NCI-H146 treated with DMSO at 0.1 percent for 48 hours (cell line): ENCODE measurements around the gene RUNX2.
"Not testable (repeated sequence)": the region's sequence is repeated elsewhere in the genome, so short reads cannot be mapped to it uniquely, and the experiment has no call there.

Experiments used
- DNase-seq: peaks from one replicate; lab custom pipeline; 2025; ENCODE audit not compliant: unreplicated experiment; lab: John Stamatoyannopoulos, UW

RUNX2 gene

DNA sequence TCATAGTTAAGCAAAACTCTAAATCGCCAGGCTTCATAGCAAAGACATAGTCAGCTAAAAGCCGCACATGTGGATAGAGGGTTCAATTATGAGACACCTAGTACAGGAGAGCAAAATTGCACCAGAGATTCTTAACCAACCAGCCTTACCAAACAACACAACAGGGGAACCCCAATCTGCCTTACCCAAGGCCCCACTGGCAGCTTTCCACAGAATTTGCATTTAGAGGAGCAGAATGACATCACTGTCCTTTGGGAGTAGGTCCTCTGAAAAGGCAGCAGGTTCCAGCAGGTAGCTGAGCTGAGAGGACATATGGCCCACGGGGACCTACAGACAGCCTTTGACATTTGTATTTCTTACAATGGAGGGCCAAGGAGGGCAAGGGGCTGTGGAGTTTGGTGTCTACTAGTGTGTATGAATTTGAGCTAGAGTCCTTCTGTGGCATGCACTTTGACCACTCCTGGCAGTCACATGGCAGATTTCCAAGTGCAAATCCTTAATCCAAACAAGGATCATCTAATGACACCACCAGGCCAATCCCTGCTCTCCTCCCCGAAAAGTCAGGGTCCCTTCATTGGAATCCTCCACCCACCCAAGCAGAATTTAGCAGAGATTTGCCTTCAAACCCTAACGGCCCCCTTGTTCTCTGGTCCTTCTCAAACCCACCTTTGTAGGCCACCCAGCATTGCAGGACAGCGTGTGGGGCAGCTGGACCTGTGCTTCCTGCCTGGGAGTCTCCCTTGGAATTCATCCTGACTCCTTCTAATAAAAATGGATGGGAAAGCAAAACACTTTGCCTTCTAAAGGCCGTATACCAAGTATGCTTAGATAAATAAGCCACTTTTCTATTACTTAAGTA, 220.8 kb downstream of the RUNX2 start:
- no peak for DNase-seq

DNA sequence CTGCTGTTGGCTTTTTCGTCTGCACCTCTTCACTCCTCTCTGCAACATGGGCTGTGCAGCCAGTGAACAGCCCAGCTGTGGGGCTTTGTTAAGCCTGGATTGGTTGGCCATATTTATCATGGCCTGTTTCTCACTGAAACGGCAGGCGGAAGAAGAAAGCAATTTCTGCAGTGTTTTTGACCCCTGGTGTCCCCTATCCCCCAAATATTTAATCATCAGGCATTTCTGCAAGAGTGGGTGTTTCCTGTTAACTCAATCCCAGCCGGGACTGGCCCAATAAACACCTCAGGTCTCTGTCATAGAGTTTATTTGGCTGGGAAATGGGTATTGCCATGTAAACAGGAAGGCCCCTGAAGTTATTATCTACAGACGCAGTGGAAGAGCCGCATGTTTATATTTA, 224.4 kb downstream of the RUNX2 start:
- no peak for DNase-seq

DNA sequence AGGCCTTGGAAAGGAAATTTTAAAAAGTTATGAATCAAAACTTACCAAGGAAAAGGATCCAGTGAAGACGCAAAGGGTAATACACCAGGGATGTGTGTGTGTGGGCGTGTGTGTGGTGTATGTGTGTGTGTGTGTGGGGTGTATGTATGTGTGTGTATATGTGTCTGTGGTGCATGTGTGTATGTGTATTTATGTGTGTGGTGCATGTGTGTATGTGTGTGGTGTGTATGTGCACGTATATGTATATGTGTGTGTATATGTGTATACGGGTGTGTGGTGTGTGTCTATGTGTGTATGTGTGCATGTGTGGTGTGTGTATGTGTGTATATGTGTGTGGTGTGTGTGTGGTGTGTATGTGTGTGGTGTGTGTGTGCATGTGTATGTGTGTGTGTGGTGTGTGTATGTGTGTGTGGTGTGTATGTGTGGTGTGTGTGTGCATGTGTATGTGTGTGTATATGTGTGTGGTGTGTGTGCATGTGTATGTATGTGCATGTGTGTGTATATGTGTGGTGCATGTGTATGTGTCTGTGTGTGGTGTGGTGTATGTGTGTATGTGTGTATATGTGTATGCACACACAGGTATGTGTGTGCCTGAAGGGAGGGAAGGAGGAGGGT, 225.7 kb downstream of the RUNX2 start:
- DNase-seq = no peak

DNA sequence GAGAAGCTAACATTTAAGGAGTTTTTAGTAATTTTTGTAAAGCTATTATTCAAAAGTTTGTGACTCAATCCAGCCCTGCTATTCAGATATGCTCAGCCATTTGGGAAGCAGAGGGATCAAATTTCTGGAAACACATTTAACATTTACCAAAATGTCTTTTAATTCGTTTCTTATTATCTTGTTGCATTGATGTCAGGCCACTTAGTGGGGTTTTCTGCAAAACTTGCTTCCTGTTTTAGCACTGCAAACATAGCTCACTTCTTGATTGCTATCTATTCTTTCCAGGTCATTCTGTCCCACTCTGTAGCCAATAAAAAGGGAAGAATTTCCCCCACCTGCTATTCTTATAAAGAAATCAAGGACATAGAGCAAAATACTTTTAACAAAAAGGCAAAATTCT, 226.5 kb downstream of the RUNX2 start:
- no peak for DNase-seq

DNA sequence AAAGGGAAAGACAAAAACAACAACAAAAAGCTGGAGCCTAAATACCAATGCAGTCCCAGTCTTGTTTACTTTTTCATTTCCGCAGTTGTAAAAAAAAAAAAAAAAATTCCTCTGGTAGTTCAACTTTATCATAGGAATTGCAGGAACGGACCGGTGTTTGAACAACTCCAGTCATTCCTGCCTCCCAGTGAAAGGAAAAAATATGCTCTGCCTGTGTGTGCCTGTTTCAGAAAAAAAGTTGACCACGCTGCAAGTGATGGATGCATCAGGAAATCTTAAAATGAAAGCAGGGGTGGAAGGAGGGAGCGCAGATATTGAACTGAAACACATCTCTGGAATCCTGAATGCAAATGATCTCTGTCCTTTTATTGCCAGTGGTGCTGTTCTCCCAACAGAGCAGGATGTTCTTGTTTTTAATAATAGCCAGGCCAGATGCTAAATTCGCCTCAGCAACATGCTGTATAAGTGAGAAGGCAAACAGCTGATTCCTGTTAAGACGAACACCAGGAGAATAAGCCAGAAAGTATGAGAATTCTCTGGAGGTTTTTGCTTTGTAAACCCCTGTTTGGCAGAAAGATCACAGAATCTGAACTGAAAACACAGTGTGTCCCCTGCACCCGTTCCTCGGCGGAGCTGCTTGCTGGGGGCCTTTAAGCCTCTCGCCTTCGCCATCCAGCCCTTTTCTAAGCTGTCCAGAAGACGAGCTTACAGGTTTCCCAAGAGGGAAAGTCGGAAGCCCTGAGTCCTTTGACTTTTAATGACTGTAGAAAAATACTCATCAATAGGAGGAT, 228.0 kb downstream of the RUNX2 start:
- no peak for DNase-seq

DNA sequence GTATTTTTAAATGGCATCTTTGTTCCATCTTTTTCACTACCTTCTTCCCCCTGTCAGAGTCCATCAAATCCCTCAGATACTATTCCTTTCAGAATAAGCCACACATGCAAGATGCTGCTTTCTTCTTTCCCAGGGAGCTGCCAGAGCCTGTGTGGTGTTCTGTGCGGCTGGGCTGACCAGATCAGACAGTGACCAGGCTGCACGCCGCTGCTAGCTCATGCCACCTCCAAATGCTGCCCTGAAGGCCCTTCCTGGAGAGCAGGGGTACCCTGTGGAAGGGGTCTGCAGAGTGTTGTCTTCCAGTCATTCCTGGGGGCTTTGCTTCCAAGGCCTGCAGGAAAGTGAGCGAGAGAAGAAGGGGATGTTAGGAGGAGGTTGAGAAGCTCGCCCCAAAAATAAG, 228.7 kb downstream of the RUNX2 start:
- DNase-seq = no peak

DNA sequence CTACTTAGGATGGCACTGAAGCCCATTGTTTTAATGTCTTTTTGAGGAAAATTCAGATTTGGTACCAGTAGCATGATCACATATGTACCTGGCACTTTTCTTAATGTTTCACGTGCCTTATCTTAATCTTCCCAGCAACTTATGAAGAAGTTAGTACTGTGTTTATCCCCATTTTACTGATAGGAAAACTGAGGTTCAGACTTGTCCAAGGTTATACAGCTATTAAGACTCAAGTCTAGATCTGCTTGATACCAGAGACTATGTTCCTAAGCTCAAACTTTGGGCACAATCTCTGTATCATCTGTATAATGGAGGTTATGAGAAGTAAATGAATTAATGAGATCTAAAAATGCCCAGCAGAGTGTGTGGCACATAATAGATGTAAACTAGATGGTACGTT, 229.3 kb downstream of the RUNX2 start:
- no peak for DNase-seq

DNA sequence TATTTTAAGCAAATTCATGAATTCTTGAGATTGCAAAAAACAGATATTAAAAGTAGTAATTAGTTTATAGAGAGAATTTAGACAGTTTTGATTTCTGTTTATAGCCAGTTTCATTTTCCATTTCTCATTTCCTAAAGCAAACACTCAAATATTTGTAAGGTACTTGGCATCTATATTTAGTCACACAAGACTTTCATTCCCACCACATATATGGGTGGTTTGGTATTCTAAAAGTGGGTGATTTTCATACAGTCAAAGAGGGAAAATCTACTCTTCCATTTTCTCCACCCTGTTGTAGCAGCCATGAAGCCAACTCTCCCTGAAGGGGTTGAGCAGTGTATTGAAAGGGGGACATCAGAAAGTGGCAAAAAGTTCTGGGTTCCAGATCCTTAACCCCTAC, 230.7 kb downstream of the RUNX2 start:
- no peak for DNase-seq

DNA sequence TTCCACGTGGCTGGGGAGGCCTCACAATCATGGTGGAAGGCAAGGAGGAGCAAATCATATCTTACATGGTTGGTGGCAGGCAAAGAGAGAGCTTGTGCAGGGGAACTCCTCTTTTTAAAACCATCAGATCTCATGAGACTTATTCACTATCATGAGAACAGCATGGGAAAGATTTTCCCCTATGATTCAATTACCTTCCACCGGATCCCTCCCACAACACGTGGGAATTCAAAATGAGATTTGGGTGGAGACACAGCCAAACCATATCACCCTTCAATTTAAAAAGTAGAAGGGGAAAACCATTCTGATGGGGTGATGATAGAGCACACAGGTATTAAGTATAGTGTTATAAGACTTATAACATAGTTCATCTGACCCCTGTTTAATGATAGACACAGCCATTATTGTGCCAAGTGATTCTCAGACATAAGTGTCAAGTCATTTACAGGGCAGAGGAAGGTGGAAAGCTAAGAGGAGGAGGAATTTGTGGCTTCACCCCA, 232.2 kb downstream of the RUNX2 start:
- not testable (repeated sequence) for DNase-seq

DNA sequence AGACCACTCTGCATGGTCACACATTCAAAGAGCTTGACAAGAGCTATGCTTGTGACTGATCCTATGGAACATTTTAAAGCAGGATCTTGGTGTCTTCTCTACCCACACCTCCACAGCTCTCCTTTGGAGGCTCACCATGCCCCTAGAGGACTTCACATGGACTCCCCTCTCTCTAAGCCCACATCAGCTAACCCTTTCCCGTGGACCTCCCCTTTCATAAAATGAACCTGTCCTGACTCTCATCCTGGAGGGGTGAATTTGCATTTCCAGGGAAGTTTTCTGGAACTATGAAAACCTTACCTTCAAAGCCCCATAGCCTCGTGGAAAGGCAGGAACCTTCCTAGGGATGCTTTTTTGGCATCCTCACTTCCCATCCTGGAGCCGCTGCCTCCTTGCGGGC, 234.0 kb downstream of the RUNX2 start:
- DNase-seq = no peak

DNA sequence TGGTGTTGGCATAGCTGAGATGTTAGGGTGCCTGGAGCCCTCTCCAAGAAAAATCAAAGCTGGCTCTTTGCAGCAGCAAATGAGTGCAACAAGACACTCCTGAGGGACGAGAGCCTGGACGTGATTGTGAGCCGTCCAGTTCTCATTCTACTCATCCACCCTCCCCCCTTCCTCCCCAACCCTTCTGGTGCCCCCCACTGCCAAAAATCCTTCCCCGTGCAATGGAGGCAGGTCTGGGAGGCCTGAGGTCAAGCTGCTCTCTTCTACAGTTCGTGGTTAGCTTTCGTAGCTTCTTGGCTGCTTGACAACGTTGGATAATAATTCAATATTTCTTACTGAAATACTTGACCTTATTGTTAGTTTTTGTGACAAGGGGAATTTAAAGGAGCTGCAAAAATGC, 234.9 kb downstream of the RUNX2 start:
- no peak for DNase-seq

DNA sequence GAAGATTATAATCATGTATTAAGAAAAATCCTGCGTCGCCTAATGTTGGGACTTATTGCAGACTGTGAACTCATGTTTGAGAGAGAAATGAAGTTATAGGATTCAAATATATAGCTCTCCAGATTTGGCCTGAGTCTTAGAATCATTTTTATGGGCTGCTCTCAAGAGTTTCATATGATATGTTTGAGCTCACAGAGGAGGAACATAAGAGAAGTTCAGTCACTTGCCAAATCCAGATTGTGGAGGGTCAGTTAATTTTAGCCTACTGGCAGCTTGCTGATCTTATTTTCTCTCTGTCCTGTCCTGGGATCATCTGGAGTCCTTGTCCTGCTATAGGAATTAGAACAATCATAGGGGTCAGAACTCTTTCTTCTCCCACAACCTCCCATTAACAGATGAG, 235.7 kb downstream of the RUNX2 start:
- no peak for DNase-seq

DNA sequence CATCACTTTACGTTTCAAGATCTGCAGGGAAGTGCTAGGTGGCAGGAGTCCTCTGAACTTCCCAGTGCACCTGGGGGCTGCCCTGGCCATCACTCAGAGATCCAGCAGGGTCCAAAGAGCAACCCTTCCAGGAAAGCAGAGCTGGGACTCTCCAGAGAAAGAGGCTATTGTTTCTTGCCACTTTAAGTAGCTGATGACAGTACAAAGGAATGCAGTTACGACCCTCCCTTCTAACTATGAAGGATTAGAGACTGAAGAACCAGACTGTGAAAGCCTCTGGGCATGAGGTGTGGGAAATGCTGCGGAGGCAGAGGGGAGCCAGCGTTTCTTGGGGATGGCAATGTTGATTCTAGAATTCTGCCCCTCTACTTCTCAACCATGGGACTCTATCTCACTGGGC, 238.8 kb downstream of the RUNX2 start:
- no peak for DNase-seq

DNA sequence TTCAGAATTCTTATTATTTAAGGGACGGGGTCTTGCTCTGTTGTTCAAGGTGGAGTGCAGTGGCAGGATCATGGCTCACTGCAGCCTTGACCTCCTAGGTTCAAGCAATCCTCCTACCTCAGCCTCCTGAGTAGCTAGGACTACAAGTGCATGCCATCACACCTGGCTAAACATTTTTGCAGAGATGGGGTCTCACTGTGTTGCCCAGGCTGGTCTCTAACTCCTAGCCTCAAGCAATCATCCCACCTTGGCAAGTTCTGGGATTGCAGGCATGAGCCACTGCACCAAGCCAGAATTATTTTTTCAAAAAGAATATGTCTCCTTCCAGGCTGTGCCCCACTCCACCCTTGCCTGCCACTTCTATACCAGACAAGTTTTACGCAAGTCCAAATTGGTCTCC, 239.7 kb downstream of the RUNX2 start:
- no peak for DNase-seq

DNA sequence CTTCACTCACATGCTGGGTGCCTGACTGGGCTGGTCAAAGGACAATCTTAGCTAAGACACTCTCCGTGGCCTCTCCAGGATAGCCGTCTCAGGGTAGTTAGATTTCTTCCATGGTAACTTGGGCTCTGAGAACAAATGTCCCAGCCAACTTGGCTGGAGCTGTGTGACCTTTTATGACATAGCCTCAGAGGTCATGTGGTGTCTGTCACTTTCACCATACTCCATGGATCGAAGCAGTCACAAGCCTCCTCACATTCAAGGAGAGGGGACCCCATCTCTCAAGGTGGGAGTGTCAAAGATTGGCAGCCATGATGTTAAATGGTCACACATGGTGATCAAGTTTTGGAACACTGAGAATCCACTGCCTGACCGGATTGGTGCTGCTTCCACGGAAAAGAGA, 240.5 kb downstream of the RUNX2 start:
- DNase-seq = no peak

DNA sequence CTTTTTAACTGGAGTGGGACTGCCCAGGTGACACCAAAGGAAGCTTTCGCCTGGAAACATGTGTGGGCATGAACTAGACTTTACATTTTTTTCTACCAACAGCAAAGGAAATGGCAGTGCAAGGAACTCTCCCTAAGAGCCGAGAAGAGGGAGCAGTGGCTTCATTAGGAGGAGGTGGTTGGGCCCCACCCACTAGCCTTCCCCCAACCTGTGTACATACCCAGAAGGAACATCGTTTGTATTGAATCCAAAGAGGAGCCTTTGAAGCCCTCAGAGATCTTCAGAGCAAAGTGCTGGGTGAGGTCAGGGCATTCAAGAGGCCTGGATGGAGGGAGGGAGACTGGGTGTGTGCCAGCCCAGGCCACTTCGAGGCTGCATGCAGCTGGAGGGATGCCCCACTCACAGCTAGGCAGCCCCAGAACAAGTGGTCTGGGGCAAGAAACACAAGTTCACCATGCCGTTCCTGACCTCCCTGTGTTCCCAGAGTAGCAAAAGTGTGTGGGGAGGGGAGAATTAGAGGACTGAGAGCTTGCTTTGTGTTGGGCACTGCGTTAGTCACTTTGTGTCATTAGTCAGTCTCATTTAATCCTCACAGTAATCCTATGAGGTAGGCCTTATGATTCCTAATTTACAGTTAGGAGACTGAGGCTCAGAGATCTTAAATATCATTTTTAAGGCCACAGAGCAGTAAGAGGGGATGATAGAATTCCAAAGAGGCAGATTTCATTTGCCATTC, 241.2 kb downstream of the RUNX2 start:
- no peak for DNase-seq

DNA sequence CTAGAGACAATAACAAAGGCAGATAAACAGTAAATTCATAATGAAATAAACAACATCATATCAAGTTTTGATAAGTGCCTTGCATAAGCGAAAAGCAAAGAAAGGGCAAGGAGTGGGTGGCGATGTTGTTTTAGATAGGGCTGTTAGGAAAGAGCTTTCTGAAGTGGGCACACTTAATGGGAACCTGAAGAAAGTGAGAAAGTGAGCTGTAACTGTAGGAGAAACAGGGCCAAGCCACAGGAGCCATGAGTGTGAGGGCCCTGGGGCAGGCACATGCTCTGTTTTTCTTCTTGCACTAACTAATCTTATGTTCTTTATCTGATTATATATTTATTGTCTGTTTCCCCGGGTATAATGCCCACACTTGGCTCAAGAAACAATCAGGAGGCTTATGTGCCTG, 243.0 kb downstream of the RUNX2 start:
- no peak for DNase-seq

DNA sequence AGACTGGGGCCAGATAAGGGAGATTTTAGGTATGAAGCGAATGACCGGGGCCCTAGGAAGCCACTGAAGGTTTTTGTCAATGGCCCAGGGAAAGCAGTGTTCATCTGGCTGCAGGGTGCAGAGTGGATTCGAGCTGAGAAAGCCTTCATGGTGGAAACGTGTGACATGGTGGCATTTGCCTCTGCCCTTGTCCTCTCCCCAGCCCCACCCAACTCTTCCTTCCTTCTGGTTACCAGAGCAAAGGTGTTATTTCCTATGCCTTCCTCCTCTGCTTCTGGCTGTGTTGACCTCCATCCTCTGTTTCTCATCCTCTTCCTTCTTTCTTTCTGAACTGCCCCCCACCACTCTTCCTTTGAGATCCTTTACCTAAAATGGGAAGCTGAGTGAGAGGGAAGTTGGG, 244.7 kb downstream of the RUNX2 start:
- DNase-seq = no peak

DNA sequence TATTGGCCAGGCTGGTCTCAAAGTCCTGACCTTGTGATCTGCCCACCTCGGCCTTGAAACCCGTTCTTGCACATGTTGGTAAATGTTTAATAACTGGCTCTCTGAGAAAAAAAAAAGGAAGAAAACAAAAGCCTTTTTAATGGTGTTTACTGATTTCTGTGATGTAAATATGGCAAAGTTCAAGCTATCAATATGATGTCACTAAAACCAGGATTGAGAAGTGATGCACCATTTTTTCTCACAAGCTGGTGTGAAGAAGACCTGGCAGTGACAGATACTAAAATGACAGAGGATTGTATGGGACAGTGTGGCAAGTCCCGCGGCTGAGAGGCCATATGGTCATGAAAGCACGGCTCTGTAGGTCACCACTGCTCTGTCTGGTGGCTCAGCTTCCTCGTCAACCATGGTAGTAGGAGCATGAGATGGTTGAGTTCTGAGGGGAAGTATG, 245.9 kb downstream of the RUNX2 start:
- no peak for DNase-seq

DNA sequence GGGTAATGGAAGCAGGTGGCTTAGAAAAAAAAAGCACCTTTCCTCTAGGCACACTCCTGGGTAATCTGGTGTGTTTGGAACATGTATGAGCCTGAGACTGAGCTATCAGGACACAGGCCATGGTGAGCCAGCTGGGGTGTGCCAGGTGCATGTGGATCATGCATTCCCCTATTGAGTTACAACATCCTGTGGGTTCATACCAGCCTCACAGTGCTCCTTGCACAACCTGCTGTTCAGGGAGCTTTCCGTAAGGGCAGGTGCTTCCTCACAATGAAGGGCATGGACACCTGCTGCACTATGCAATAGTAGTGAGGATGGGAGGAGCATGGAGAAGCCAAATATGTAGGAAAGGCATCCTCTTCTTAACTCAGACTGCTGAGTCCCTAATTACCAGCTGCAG, 246.8 kb downstream of the RUNX2 start:
- DNase-seq = no peak
